Left renal cortex interstitium (tissue), 4 donors: ENCODE measurements around the gene ABCC9. TPM values are rescaled to one million over a fixed set of nuclear protein-coding genes. Genes with fewer than 3 reads are reported as not detected.
"Not testable (repeated sequence)": the region's sequence is repeated elsewhere in the genome, so short reads cannot be mapped to it uniquely, and the experiment has no call there.

Source experiments
- DNase-seq, 4 donors: peaks; one replicate each; pipeline ENCODE4 v3.0.0-alpha.2; 2013; ENCODE audit warnings: low read depth in 4 of 4, low spot score in 2 of 4, missing footprints in 1 of 4
- polyA plus RNA-seq, 4 donors: library from polyadenylated mRNA; unstranded; fragments of 120-200 nt; gene quantifications; one replicate each; pipeline ENCODE4 v1.2.1, GENCODE V29; 2013; ENCODE audit not compliant: insufficient read length in 4 of 4

Gene ABCC9
- polyA plus RNA-seq, 4 donors: 22.2 to 26.9 (median 22.8) TPM

GRCh38 chr12:21819678-21820077, 121.5 kb downstream of the ABCC9 start:
- DNase-seq: no peak

GRCh38 chr12:21819236-21819635, 122.0 kb downstream of the ABCC9 start:
- no peak for DNase-seq

- DNase-seq: no peak
Observed at GRCh38 chr12:21818627-21819026, 122.6 kb downstream of the ABCC9 start.

GRCh38 chr12:21815306-21816062, 125.7 kb downstream of the ABCC9 start:
- no peak for DNase-seq

- DNase-seq: no peak
Observed at GRCh38 chr12:21814814-21815213, 126.4 kb downstream of the ABCC9 start.

- DNase-seq: no peak
Observed at GRCh38 chr12:21814327-21814726, 126.9 kb downstream of the ABCC9 start.

DNA sequence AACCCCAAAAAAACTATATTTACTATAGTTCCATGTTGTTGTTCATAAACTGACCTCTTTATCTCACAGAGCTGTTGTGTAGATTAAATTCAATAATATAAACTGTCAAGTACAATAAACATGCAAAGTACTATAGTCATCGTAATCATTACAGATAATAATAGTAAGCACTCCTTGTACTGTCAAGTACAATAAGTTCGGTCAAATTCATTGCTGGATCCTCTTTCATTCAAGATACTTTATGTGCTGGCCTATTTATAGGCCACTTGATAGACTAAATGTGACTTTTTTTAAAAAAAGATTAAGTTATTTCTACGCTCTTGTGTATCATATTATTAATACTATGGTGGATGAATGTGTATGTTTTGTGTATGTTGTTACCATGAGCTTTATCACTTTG, 127.5 kb downstream of the ABCC9 start:
- DNase-seq: no peak

DNA sequence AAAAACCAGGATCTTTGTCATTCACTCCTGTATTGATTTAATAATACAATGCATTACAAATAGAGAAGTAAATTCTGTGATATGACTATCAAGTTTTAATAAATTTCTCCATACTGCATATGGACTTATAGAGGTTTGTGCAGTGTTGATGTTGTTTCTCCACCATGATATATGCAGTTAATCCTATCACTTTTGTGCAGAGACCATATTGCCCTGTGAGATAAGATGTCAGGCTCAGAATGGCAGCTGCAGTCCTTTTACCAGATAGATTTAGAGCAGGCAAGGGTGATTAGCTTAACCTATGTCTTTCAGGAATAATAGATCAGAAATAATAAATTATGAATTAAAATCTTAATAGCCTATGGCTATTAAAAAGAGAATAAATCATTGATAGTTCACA, 128.1 kb downstream of the ABCC9 start:
- no peak for DNase-seq

DNA sequence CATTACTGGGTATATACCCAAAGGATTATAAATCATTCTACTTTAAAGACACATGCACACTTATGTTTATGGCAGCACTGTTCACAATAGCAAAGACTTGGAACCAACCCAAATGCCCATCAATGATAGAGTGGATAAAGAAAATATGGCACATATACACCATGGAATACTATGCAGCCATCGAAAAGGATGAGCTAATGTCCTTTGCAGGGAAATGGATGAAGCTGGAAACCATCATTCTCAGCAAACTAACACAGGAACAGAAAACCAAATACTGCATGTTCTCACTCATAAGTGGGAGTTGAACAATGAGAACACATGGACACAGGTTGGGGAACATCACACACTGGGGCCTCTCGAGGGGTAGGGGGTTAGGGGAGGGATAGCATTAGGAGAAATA, 128.9 kb downstream of the ABCC9 start:
- not testable (repeated sequence) for DNase-seq

GRCh38 chr12:21809100-21809499, 132.1 kb downstream of the ABCC9 start:
- no peak for DNase-seq

GRCh38 chr12:21806255-21806654, 135.0 kb downstream of the ABCC9 start:
- DNase-seq: no peak

- DNase-seq: no peak
Observed at GRCh38 chr12:21801522-21802288, 139.5 kb downstream of the ABCC9 start.

DNA sequence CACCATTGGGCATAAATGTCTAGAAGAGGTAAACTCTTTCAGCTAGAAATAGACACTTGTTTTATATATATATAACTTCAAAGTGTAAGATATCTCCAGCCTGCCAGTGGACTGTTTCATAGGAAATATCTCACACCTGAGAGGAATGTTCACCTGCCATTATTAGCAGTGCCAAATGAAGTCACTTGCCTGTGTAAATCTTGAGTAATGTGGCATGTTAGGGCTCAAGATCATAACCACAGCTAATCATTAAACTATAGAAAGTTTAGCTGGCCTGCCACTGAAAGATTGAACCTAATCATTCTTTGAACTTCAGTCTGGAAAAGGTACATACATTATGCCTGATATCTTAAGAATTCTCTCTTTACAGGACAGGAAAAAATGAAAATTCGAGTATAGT, 141.2 kb downstream of the ABCC9 start:
- DNase-seq: no peak

- DNase-seq: no peak
Observed at GRCh38 chr12:21797539-21797938, 143.7 kb downstream of the ABCC9 start.

DNA sequence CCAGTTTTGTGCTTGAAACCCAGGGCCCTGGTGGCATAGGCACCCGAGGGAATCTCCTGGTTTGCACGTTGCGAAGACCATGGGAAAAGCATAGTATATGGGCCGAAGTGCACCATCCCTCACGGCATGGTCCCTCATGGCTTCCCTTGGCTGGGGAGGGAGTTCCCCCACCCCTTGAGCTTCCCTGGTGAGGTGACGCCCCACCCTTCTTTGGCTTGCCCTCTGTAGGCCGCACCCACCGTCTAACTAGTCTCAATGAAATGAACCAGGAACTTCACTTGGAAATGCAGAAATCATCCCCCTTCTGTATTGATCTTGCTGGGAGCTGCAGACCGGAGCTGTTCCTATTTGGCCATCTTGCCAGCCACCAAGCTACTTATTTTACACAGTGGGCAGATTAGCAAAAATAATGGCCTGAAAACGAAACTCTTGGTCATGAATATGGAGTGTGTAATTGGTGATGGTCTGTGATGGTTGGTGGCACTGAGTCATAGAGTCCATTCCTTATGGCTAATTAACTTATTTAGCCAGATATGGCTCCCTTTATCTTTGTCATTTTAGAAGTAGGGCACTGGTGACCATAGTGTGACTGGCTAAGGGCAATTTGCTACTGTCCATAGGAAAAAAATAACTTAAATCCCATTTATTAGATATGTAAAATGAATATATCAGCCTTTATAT, 145.4 kb downstream of the ABCC9 start:
- DNase-seq: no peak

GRCh38 chr12:21794807-21795595, 146.2 kb downstream of the ABCC9 start:
- not testable (repeated sequence) for DNase-seq

GRCh38 chr12:21789687-21790086, 151.5 kb downstream of the ABCC9 start:
- not testable (repeated sequence) for DNase-seq

DNA sequence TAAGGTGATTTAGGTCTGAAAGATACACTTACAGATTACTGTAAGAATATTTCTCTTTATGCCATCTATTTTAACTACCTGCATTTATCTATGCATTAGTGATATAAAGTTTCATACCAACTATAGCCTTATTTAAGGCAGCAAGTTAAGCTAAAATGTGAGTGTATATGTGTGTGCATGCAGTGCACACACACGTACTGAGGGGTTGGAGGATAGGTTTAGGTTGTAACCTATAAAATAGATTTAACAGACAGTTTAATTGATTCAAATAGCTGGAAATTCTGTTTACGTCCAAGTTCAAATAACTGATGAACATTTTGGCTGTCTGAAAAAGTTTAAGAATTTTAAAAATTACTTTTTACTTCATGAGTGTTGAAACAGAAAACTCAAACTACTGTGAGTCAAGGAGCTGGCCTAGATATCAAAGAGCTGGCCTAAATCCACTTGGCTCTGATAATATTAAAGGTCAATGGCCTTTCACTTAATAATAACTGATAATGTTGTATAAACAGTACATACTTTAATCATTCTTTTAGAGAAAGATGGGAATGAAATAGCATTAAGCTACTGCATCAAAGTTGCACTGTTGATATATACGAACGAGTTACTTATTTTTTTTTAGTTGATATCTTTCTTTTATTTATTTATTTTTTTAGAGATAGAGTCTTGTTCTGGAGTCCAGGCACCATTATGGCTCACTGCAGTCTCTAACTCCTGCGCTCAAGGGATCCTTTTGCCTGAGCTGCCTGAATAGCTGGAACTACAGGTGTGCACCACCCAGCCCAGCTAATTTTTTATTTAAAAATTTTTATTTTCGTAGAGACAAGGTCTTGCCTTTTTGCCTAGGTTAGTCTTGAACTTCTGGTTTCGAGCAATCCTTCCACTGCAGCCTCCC, 152.9 kb downstream of the ABCC9 start:
- no peak for DNase-seq

- DNase-seq: no peak
Observed at GRCh38 chr12:21786041-21786531, 155.1 kb downstream of the ABCC9 start.
